ENCODE measurements around the gene FGF5.

The FGF5 gene

GRCh38 chr4:80295826-80296225 is 29.4 kb downstream of the FGF5 start:
- H3K4me2 ChIP-seq (ENCODE audit: low read length, poor library complexity, severe bottlenecking): no peak overlapping the region
- no peak overlapping the region for H3K4ac ChIP-seq (ENCODE audit: low read depth in 1 of 2, low read length in 2 of 2)
- no peak overlapping the region for H2BK5ac ChIP-seq (ENCODE audit: low read depth, low read length, poor library complexity, severe bottlenecking)
- no peak for DNase-seq
- H3K36me3 ChIP-seq (ENCODE audit: control insufficient read depth in 1 of 2, insufficient read depth in 2 of 2, low read depth in 1 of 2, low read length in 2 of 2): no peaks in the 10 kb centered on the region
- no peaks in the 10 kb centered on the region for H3K9me3 ChIP-seq (ENCODE audit: control insufficient read depth, low read length)
- no peaks in the 10 kb centered on the region for H3K27me3 ChIP-seq (ENCODE audit: control insufficient read depth in 1 of 2, insufficient read depth in 1 of 2, low read length in 2 of 2)
- no peak overlapping the region for H3K14ac ChIP-seq (ENCODE audit: low read length in 2 of 2)
- peaks cover 3% of the 10 kb centered on the region for H3K4me1 ChIP-seq (ENCODE audit: control insufficient read depth, insufficient read depth, low read depth, low read length)
- H3K79me1 ChIP-seq (replicated peaks; ENCODE audit: low read length, poor library complexity, severe bottlenecking): no peaks in the 10 kb centered on the region
- no peak overlapping the region for H4K8ac ChIP-seq (ENCODE audit: low read length)
- H2AFZ ChIP-seq (ENCODE audit: low read depth, low read length): no peak overlapping the region
- H3K18ac ChIP-seq (ENCODE audit: low read depth in 1 of 2, low read length in 2 of 2): no peak overlapping the region
- no peak overlapping the region for H4K91ac ChIP-seq (ENCODE audit: low read length)
- H3K4me3 ChIP-seq (ENCODE audit: insufficient read depth in 1 of 2, low read depth in 1 of 2, low read length in 2 of 2): no peak overlapping the region
- no peak overlapping the region for H3K27ac ChIP-seq (ENCODE audit: low read length, poor library complexity, severe bottlenecking)
- H2BK12ac ChIP-seq (ENCODE audit: low read length in 2 of 2): no peak overlapping the region
- no peak overlapping the region for H2BK120ac ChIP-seq (ENCODE audit: low read depth, low read length)
- no peak overlapping the region for H3K9ac ChIP-seq (ENCODE audit: low read length)
- H3K23ac ChIP-seq (ENCODE audit: low read length in 2 of 2): no peak overlapping the region
- H2BK15ac ChIP-seq (ENCODE audit: low read depth, poor library complexity, severe bottlenecking): no peak overlapping the region
- WGBS: 97% methylated on average over 5 of the region's 5 CpGs
- no peak overlapping the region for H2AK5ac ChIP-seq (ENCODE audit: low read length, severe bottlenecking)

GRCh38 chr4:80301884-80302283 is 35.4 kb downstream of the FGF5 start:
- Histone ChIP-seq H3K36me3 (ENCODE audit: control insufficient read depth in 1 of 2, insufficient read depth in 2 of 2, low read depth in 1 of 2, low read length in 2 of 2) (no peaks in the 10 kb centered on the region), H3K9ac (ENCODE audit: low read length) (no peak overlapping the region), H2BK15ac (ENCODE audit: low read depth, poor library complexity, severe bottlenecking) (no peak overlapping the region), H3K4ac (ENCODE audit: low read depth in 1 of 2, low read length in 2 of 2) (no peak overlapping the region), H3K18ac (ENCODE audit: low read depth in 1 of 2, low read length in 2 of 2) (no peak overlapping the region), H3K27ac (ENCODE audit: low read length, poor library complexity, severe bottlenecking) (no peak overlapping the region), H4K8ac (ENCODE audit: low read length) (no peak overlapping the region), H3K9me3 (ENCODE audit: control insufficient read depth, low read length) (no peaks in the 10 kb centered on the region), H3K79me1 (replicated peaks; ENCODE audit: low read length, poor library complexity, severe bottlenecking) (no peaks in the 10 kb centered on the region), H2BK120ac (ENCODE audit: low read depth, low read length) (no peak overlapping the region), H2AFZ (ENCODE audit: low read depth, low read length) (no peak overlapping the region), H4K91ac (ENCODE audit: low read length) (no peak overlapping the region), H2BK12ac (ENCODE audit: low read length in 2 of 2) (no peak overlapping the region), H3K23ac (ENCODE audit: low read length in 2 of 2) (no peak overlapping the region), H3K27me3 (ENCODE audit: control insufficient read depth in 1 of 2, insufficient read depth in 1 of 2, low read length in 2 of 2) (no peaks in the 10 kb centered on the region), H2AK5ac (ENCODE audit: low read length, severe bottlenecking) (no peak overlapping the region), H3K4me2 (ENCODE audit: low read length, poor library complexity, severe bottlenecking) (no peak overlapping the region), H3K14ac (ENCODE audit: low read length in 2 of 2) (no peak overlapping the region), H2BK5ac (ENCODE audit: low read depth, low read length, poor library complexity, severe bottlenecking) (no peak overlapping the region), H3K4me3 (ENCODE audit: insufficient read depth in 1 of 2, low read depth in 1 of 2, low read length in 2 of 2) (no peak overlapping the region), H3K4me1 (ENCODE audit: control insufficient read depth, insufficient read depth, low read depth, low read length) (no peaks in the 10 kb centered on the region)
- no peak for DNase-seq
- WGBS: 75% methylated on average over 3 of the region's 4 CpGs

GRCh38 chr4:80302616-80303223 is 36.3 kb downstream of the FGF5 start:
- Histone ChIP-seq H4K91ac (ENCODE audit: low read length) (no peak overlapping the region), H2AK5ac (ENCODE audit: low read length, severe bottlenecking) (no peak overlapping the region), H3K18ac (ENCODE audit: low read depth in 1 of 2, low read length in 2 of 2) (no peak overlapping the region), H2BK5ac (ENCODE audit: low read depth, low read length, poor library complexity, severe bottlenecking) (no peak overlapping the region), H2BK12ac (ENCODE audit: low read length in 2 of 2) (no peak overlapping the region), H3K9ac (ENCODE audit: low read length) (no peak overlapping the region), H3K4me1 (ENCODE audit: control insufficient read depth, insufficient read depth, low read depth, low read length) (peaks cover under 1% of the 10 kb centered on the region), H3K9me3 (ENCODE audit: control insufficient read depth, low read length) (no peaks in the 10 kb centered on the region), H3K4me2 (ENCODE audit: low read length, poor library complexity, severe bottlenecking) (no peak overlapping the region), H3K14ac (ENCODE audit: low read length in 2 of 2) (no peak overlapping the region), H3K79me1 (replicated peaks; ENCODE audit: low read length, poor library complexity, severe bottlenecking) (no peaks in the 10 kb centered on the region), H3K36me3 (ENCODE audit: control insufficient read depth in 1 of 2, insufficient read depth in 2 of 2, low read depth in 1 of 2, low read length in 2 of 2) (no peaks in the 10 kb centered on the region), H2BK15ac (ENCODE audit: low read depth, poor library complexity, severe bottlenecking) (no peak overlapping the region), H3K27ac (ENCODE audit: low read length, poor library complexity, severe bottlenecking) (no peak overlapping the region), H3K27me3 (ENCODE audit: control insufficient read depth in 1 of 2, insufficient read depth in 1 of 2, low read length in 2 of 2) (no peaks in the 10 kb centered on the region), H3K23ac (ENCODE audit: low read length in 2 of 2) (no peak overlapping the region), H3K4ac (ENCODE audit: low read depth in 1 of 2, low read length in 2 of 2) (no peak overlapping the region), H2BK120ac (ENCODE audit: low read depth, low read length) (no peak overlapping the region), H2AFZ (ENCODE audit: low read depth, low read length) (no peak overlapping the region), H3K4me3 (ENCODE audit: insufficient read depth in 1 of 2, low read depth in 1 of 2, low read length in 2 of 2) (no peak overlapping the region), H4K8ac (ENCODE audit: low read length) (no peak overlapping the region)
- DNase-seq: no peak
- WGBS: 90% methylated on average over 26 of the region's 26 CpGs

- DNase-seq: peak; percentile 25
- Histone ChIP-seq H3K4me2 (ENCODE audit: low read length, poor library complexity, severe bottlenecking) (no peak overlapping the region), H3K4me3 (ENCODE audit: insufficient read depth in 1 of 2, low read depth in 1 of 2, low read length in 2 of 2) (peak overlapping the region in 1 of 2 experiments; percentile 6), H3K14ac (ENCODE audit: low read length in 2 of 2) (no peak overlapping the region), H3K23ac (ENCODE audit: low read length in 2 of 2) (no peak overlapping the region), H2BK120ac (ENCODE audit: low read depth, low read length) (no peak overlapping the region), H3K27me3 (ENCODE audit: control insufficient read depth in 1 of 2, insufficient read depth in 1 of 2, low read length in 2 of 2) (no peaks in the 10 kb centered on the region), H3K18ac (ENCODE audit: low read depth in 1 of 2, low read length in 2 of 2) (no peak overlapping the region), H3K9ac (ENCODE audit: low read length) (no peak overlapping the region), H3K4me1 (ENCODE audit: control insufficient read depth, insufficient read depth, low read depth, low read length) (peaks cover 5% of the 10 kb centered on the region), H3K9me3 (ENCODE audit: control insufficient read depth, low read length) (no peaks in the 10 kb centered on the region), H2BK12ac (ENCODE audit: low read length in 2 of 2) (no peak overlapping the region), H2AK5ac (ENCODE audit: low read length, severe bottlenecking) (no peak overlapping the region), H3K36me3 (ENCODE audit: control insufficient read depth in 1 of 2, insufficient read depth in 2 of 2, low read depth in 1 of 2, low read length in 2 of 2) (no peaks in the 10 kb centered on the region), H3K4ac (ENCODE audit: low read depth in 1 of 2, low read length in 2 of 2) (no peak overlapping the region), H2AFZ (ENCODE audit: low read depth, low read length) (no peak overlapping the region), H4K8ac (ENCODE audit: low read length) (no peak overlapping the region), H2BK15ac (ENCODE audit: low read depth, poor library complexity, severe bottlenecking) (no peak overlapping the region), H2BK5ac (ENCODE audit: low read depth, low read length, poor library complexity, severe bottlenecking) (no peak overlapping the region), H3K79me1 (replicated peaks; ENCODE audit: low read length, poor library complexity, severe bottlenecking) (no peaks in the 10 kb centered on the region), H4K91ac (ENCODE audit: low read length) (no peak overlapping the region), H3K27ac (ENCODE audit: low read length, poor library complexity, severe bottlenecking) (peak overlapping the region; percentile 3)
- WGBS: no CpG with 5 or more reads among the region's 3 CpGs
Observed at GRCh38 chr4:80305466-80305865, 39.0 kb downstream of the FGF5 start.

All from mesenchymal stem cell (in vitro differentiated cells and primary cell).